Activated T-cell treated with anti-CD3 and anti-CD28 coated beads for 24 hours (primary cell): ENCODE data around the gene KLHL36.
"Not testable (repeated sequence)": the region's sequence is repeated elsewhere in the genome, so short reads cannot be mapped to it uniquely, and the experiment has no call there.

Experiments
- DNase-seq: peaks from one replicate; pipeline ENCODE4 v3.0.0-alpha.2; 2020; ENCODE audit warnings: low read depth

Gene KLHL36

GRCh38 chr16:84673203-84673535 lies 24.9 kb downstream of the KLHL36 start:
- no peak for DNase-seq

DNA sequence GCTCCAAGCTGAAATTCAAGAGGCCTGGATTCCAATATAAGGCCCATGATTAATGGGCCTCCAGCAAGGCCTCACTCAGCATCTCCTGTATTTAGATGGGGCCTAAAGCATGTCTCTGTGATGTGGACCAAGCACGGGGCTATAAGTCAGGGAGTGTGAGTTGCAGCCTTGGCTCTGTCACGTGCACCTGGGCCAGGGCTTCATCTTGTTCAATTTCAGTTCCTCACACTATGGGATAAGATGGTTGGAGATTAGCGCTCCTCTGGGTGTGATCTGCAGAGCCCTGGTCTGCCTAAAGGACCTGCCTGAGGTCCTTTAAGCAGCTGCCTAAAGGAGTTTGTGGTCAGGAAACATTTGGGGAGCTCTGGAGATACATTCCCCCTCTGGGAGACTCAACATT lies 25.2 kb downstream of the KLHL36 start:
- DNase-seq = no peak

GRCh38 chr16:84675423-84675822 lies 27.1 kb downstream of the KLHL36 start:
- DNase-seq = no peak

DNA sequence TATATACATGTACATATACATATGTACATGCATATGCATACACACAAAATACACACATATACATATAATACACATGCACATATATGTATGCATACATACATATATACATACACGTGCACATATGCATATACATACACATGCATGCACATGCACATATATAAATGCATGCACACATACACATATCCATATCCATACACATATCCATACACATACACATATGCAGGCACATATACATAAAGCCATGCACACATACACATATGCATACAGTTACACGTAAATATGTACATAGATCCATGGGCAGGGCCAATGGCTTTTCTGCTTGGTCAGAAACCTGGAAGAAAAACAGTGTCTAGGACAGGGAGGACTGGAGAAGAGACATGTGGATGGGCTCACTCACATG lies 27.6 kb downstream of the KLHL36 start:
- no peak for DNase-seq

DNA sequence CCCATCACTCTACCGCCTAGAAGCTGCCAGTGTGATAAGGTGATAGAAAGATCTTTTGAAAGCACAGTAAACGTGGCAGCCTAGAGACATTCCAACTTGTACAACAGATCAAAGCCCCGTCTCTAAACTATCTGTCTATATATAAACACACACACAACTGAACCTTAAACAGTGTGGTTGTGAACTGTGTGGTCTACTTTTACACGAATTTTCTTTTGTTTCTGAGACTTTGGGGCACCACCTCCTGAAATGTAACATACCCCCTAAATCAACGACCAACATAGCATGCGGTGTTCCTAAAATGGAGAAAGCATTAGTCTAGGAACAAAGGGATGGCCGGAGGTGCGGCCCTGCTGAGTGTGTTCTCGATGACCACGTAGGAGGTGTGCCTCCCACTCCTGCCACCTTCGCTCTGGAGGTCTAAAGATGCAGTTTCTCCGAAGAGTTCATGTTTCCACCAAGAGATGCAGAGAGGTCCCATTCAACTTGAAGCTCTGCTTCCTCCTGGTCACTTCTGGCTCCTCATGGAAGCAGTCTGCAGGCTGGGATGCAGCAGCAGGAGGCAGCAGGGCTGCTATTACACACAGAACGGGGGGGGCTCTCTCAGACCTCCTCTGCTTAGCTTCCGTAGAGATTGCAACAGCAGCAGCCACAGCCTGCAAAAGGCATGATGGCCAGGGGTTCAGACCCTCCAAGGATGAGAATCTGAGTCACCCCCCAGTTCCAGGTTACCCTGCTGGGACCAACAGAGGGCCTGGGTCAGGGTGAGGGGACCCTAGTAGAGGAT lies 28.9 kb downstream of the KLHL36 start:
- no peak for DNase-seq

GRCh38 chr16:84677849-84678248 lies 29.5 kb downstream of the KLHL36 start:
- no peak for DNase-seq

- DNase-seq = no peak
Observed at GRCh38 chr16:84678541-84678940, 30.2 kb downstream of the KLHL36 start.

DNA sequence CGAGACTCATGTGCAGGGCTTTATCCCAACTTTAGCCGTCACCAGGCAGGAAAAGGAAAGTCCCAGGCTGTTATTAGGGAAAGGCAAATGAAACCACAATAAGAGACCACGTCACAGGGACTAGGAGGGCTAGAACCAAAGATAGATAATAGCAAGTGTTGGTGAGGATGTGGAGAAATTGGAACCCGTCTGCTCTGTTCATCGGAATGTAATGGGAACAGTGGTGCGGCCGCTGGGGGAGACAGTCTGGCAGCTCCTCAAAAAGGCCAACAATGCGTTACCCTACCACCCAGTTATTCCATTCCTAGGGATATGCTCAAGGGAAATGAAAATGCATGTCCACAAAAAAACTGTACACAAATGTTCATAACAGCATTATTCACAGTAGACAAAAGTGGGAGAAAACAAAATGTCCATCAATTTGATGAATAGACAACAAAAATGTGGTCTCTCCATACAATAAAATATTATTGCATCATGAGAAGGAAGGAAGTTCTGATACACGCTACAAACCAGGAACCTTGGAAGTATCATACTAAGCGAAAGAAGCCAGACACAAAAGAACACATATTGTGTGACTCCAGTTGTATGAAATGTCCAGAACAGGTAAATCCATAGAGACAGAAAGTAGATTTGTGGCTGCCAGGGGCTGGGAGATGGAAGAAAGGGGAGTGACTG lies 32.0 kb downstream of the KLHL36 start:
- DNase-seq = no peak

- no peak for DNase-seq
Observed at GRCh38 chr16:84680843-84681629, 32.7 kb downstream of the KLHL36 start.

- no peak for DNase-seq
Observed at GRCh38 chr16:84683691-84684591, 35.6 kb downstream of the KLHL36 start.

GRCh38 chr16:84684592-84684965 lies 36.3 kb downstream of the KLHL36 start:
- DNase-seq = no peak

- DNase-seq = no peak
Observed at GRCh38 chr16:84685210-84685609, 36.9 kb downstream of the KLHL36 start.

DNA sequence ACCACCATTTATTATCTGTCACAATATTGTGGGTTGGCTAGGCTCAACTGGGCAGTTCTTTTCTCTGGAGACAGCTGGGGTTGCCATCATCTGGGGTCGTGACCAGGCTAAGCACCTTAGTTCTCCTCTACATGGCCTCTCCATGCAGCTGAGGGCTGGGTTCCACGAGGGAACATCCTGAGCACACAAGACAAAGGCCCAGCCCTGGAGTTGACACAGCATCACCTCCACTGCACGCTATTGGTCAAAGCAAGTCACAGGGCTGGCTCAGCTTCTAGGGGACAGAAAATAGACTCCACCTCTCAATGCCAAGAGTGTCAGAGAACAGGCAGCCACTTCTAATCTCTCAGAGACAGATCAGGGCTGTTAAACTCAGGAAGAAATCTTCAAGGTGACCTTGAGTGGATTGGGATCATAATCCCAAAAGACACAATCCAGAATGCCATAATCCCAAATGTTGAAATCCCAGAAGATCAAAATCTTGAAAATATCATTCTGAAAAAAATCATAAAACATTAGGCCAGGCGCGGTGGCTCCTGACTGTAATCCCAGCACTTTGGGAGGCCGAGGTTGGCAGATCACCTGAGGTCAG lies 38.5 kb downstream of the KLHL36 start:
- no peak for DNase-seq

GRCh38 chr16:84687715-84688114 lies 39.4 kb downstream of the KLHL36 start:
- DNase-seq = no peak

- DNase-seq = not testable (repeated sequence)
Observed at GRCh38 chr16:84688163-84688562, 39.9 kb downstream of the KLHL36 start.

DNA sequence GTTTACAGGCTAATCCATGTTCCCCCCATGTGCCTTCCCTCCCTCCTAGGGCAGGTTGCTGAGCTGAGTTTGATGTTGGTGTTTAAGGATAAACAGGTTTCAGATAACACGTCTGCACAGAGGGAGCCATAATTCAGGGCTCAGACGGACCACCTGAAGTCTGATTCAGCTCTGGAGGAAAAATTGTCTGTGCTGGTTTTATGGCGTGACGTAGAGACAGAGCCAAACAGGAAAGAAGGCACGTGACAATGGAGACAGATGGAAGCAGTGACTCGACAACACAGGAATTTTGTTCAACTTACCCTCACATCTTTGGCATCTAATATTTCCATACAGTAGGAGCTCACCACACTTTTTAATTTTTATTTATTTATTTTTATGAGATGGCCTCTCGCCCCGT lies 40.8 kb downstream of the KLHL36 start:
- DNase-seq = no peak

GRCh38 chr16:84690088-84690819 lies 41.9 kb downstream of the KLHL36 start:
- no peak for DNase-seq

DNA sequence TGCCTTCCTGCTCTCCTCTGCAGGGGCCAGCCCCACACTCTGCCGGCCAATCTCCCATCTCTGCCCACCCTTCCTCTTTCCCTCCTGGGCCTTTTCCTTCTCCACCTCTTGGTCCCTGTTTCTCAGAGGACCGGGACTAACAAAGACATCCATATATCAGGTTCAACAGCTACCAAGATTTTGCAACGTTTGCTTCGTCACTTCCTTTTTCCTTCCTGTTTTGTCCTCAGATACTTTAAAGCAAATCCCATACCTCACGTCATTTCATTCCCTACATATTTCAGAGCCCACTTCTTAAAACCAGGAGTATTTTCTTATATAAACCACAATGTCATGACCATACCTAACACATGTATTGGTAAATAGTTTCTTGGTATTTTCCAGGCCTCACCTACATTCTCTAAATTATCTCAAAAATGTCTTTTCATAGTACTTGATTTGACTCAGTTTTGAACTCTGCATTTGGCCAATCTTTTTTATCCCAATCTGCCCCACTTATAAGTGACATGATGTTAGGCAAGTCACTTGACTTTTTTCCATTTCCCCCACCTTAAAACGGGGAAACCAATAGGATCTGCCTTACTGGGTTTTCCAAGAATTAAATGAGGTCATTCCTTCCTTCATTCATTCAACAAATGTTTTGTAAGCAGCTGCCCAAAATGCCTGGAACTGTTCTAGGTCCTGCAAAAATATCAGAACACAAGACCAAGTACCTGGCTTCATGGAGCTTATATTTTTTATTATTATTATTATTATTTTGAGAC lies 44.3 kb downstream of the KLHL36 start:
- no peak for DNase-seq

DNA sequence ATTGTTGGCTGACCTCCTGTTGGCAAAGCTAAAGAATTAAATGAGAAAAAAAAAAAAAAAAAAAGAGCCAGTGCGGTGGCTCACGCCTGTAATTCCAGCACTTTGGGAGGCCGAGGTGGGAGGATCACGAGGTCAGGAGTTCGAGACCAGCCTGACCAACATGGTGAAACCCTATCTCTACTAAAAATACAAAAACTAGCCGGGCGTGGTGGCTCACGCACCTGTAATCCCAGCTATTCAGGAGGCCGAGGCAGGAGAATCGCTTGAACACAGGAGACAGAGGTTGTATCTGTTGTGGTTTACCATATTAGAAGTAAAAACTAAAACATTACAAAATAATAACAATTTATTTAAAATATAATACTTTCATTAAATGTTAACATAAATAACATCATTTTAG lies 45.6 kb downstream of the KLHL36 start:
- not testable (repeated sequence) for DNase-seq

- DNase-seq = no peak
Observed at GRCh38 chr16:84694980-84695379, 46.7 kb downstream of the KLHL36 start.
